Activated naive CD4-positive, alpha-beta T cell treated with anti-CD3 and anti-CD28 coated beads, Interleukin-2, amount 50 U/mL, for 24 hours (primary cell): ENCODE results near the gene ZNF101.

Source experiments
- H3K27ac Mint-ChIP-seq: one replicate; pipeline ENCODE4 v1.8.0; 2021; ENCODE audit warnings: mild to moderate bottlenecking, mixed read lengths
- H3K27me3 Mint-ChIP-seq: one replicate; pipeline ENCODE4 v1.8.0; 2021; ENCODE audit warnings: mixed read lengths
- H3K36me3 Mint-ChIP-seq: one replicate; pipeline ENCODE4 v1.8.0; 2021; ENCODE audit warnings: mixed read lengths
- H3K4me1 Mint-ChIP-seq: one replicate; pipeline ENCODE4 v1.8.0; 2021; ENCODE audit warnings: mixed read lengths
- H3K4me3 Mint-ChIP-seq: one replicate; pipeline ENCODE4 v1.8.0; 2021; ENCODE audit warnings: mild to moderate bottlenecking, mixed read lengths
- H3K9me3 Mint-ChIP-seq: one replicate; pipeline ENCODE4 v1.8.0; 2021; ENCODE audit warnings: mixed read lengths

ZNF101 gene

DNA sequence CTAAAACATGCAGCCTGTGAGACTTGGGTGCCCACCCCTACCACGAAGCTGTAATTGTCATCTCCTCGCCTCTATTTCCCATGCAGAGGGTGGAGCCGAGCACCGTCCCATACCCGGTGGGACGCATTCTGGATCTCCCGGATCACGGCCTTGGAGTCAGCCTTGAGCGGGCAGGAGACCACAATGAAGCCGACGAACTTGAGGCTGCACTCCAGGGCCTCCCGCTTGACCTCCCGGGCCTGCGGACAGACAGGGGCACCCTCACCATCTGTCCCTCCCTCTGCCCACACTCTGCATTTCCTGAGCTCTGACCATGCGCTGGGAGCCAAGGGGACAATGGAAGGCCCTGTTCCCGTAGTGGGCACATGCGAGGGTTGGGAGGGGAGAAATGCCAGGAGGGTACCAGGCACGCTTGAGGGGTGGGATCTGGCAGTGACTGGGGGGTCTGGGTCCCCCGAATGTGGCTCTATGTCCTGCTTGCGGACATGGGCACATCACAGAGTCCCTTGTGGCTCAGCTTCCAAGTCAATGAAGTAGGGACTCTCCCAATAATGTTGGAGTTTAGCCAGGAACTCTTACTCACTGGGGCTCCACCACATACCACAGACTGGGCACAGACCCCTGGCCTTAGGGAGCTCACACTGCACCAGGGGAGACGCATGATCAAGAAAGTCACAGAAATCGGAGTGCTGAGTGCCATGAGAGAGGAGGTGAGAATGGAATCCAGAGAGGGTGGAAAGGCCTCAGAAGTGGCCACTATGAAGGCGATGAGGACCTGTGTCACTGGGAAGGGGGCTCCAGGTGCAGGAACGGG lies 15.9 kb upstream of the ZNF101 start:
- Mint-ChIP-seq H3K27me3 (no peaks in the 10 kb centered on the region), H3K4me3 (no peak overlapping the region), H3K4me1 (no peaks in the 10 kb centered on the region), H3K27ac (no peak overlapping the region), H3K36me3 (peaks cover 16% of the 10 kb centered on the region), H3K9me3 (no peaks in the 10 kb centered on the region)

DNA sequence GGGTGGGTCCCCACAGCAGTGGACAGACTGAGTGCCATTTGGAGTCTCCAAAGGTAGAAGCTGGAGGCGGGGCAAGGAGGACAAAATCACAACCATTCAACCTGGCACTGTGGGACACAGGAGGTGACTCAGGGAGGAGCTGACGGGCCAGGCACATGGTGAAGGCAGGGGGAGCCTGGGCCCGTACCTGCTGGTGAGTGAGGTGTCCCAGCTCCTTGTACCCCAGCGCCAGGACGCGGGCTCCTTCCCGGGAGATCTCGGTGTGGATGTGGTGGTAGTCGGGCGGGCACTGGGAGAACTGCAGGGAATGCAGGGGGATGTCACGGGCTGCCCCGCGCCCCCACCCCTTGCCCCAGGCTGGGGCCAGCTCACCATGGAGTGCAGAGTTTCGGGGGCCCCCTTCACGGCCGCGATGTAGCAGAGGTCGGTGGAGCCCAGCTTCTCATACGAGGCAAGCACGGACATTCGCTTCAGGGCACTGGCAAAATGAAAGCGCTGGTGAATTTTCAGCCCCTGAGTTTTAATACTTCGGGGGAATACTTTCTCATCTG lies 15.0 kb upstream of the ZNF101 start:
- Mint-ChIP-seq H3K4me3 (no peak overlapping the region), H3K27me3 (no peaks in the 10 kb centered on the region), H3K9me3 (no peaks in the 10 kb centered on the region), H3K36me3 (peaks cover 18% of the 10 kb centered on the region), H3K4me1 (no peaks in the 10 kb centered on the region), H3K27ac (peak overlapping the region; percentile 30)

DNA sequence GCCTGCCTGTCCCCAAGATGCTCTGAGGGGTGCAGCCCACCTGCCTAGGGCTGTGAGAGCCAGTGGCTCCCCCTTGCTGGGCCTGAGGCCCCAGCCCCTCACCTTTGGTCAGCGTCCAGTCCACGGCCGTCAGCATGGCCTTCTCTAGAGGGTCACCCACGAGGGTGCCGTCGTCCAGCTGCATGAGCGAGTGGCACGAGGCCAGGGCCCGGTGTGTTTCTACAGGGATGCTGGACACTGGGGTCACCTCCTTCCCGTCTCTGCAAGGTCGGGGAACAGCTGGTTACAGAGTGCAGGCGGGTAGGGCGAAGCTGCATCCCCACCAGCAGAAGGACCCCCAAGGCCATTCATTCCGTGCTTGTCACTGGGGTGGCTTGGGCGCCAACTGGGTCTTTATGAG lies 14.2 kb upstream of the ZNF101 start:
- Mint-ChIP-seq H3K27me3 (no peaks in the 10 kb centered on the region), H3K4me3 (no peak overlapping the region), H3K9me3 (no peaks in the 10 kb centered on the region), H3K4me1 (no peaks in the 10 kb centered on the region), H3K36me3 (peaks cover 15% of the 10 kb centered on the region), H3K27ac (no peak overlapping the region)

DNA sequence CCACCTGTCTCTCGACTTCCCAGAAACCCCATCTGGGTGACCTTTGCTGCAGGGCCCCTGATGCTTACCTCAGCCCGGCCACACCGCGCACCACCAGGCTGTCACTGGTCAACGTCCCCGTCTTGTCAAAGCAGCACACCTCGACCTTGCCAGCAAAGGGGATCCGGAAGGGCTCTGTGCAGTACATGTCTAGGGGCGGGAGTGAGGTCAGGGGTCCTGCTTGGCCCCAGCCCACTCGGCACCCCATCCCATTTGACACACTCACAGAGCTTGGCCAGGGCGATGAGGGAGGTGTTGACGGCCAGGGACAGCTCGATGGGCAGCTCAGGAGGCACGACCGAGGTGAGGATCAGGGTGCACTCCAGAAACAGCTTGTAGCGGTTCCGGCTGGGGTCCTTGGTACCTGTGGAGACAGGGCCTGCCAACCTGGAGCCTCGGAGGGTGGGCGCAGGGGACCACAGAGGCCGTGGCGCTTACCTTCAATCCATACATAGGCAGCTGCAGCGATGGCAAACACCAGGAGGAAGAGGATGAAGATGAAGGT lies 13.5 kb upstream of the ZNF101 start:
- no peaks in the 10 kb centered on the region for H3K4me1 Mint-ChIP-seq
- H3K36me3 Mint-ChIP-seq, result peaks cover 15% of the 10 kb centered on the region
- H3K27ac Mint-ChIP-seq, result no peak overlapping the region
- no peak overlapping the region for H3K4me3 Mint-ChIP-seq
- no peaks in the 10 kb centered on the region for H3K27me3 Mint-ChIP-seq
- H3K9me3 Mint-ChIP-seq, result no peaks in the 10 kb centered on the region

DNA sequence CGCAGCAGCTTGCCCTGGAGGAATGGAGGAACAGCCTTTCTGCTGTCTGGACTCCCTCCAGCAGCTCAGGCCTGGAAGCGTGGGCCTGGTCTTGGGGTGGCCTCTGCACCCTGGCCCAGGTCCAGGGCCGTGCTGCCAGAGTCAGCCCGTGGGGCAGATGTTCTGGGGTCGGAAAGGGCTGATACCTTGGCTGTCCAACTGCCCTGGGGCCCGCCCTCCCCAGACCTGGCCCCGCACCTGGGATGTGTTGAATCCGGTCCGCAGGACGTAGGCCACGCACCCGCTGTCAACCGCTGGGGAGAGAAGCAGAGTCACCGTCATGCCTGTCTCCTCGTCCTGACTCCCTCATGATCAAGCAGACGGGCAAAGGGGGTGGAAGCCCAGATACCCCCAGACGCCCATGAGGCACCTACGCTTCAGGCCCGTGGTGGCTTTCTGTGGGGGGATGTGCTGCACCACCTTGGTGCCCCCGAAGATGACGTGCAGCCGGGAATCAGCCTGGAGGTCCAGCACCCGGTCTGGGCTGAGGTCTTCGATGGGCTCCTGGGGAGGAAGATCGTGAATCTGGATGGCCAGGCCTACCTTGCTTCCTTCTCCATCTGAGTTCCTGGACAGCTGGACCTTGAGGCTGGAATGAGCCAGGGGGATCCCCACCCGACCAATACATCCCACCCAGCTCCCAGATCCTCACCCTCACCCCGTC lies 12.8 kb upstream of the ZNF101 start:
- Mint-ChIP-seq H3K27me3 (no peaks in the 10 kb centered on the region), H3K4me1 (no peaks in the 10 kb centered on the region), H3K4me3 (no peak overlapping the region), H3K9me3 (no peaks in the 10 kb centered on the region), H3K36me3 (peaks cover 13% of the 10 kb centered on the region), H3K27ac (no peak overlapping the region)

DNA sequence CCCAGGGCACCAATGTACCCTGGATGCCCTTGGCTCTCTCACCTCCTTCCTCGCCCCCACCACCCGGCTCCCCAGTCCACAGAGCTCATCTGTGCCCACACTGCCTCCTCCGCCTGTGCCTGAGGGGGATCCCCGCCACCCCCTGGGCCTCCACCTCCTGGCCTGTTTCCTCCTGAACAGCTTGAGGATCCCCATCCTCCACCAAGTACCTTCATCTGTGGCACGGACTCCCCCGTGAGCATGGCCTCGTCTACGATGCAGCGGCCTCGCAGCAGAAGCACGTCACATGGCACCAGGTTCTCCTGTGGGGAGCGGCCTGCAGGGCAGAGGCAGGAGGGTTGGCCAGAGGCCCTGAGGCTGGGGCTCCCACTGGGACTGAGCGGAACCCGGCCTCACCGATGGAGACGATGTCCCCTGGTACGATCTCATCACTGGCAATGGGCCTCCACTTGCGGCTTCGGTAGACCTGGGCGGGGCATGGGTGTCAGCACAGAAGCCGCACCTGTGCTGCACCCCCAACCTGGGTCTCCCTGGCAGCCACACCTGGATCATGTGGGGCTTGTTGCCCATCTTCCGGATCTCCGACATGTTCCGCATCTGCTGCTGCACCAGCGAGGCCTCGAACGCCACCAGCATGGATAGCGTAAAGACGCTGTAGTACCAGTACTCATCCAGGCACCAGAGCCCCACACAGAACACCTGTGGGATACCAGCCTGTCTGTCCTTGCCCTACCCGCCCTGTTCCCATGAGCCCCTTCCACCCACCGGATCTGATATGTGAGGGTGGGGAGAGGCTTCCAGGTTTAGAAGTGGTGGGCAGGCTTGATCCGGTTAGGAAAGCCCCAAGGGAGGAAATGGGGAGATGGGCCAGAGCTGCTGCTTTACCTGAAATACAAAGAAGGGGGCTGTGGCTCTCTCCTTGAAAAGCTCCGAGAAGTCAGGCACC lies 11.9 kb upstream of the ZNF101 start:
- no peaks in the 10 kb centered on the region for H3K9me3 Mint-ChIP-seq
- H3K27ac Mint-ChIP-seq, result no peak overlapping the region
- no peak overlapping the region for H3K4me3 Mint-ChIP-seq
- H3K27me3 Mint-ChIP-seq, result no peaks in the 10 kb centered on the region
- H3K36me3 Mint-ChIP-seq, result peaks cover 13% of the 10 kb centered on the region
- peaks cover 8% of the 10 kb centered on the region for H3K4me1 Mint-ChIP-seq

DNA sequence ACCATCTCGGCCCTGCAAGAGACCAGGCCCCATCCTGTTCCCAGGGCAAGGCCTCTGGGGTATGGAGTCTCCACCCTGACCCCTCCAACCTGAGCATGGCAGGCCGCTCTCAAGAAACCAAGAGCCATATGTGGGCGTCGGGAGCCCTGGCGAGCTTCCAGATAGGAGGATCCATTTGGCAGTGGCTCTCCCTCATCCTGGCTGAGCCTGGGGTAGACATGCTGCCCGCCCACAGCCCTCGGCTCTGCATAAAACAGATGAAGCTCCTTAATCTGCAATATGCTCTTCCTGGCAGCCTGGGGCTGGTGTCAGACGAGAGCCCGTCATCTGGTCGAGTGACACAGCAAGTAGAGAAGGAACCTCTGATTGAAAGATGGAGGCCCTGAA lies 11.2 kb upstream of the ZNF101 start:
- no peak overlapping the region for H3K27ac Mint-ChIP-seq
- H3K4me1 Mint-ChIP-seq, result peaks cover 15% of the 10 kb centered on the region
- no peak overlapping the region for H3K4me3 Mint-ChIP-seq
- no peaks in the 10 kb centered on the region for H3K9me3 Mint-ChIP-seq
- H3K27me3 Mint-ChIP-seq, result no peaks in the 10 kb centered on the region
- H3K36me3 Mint-ChIP-seq, result peaks cover 13% of the 10 kb centered on the region

DNA sequence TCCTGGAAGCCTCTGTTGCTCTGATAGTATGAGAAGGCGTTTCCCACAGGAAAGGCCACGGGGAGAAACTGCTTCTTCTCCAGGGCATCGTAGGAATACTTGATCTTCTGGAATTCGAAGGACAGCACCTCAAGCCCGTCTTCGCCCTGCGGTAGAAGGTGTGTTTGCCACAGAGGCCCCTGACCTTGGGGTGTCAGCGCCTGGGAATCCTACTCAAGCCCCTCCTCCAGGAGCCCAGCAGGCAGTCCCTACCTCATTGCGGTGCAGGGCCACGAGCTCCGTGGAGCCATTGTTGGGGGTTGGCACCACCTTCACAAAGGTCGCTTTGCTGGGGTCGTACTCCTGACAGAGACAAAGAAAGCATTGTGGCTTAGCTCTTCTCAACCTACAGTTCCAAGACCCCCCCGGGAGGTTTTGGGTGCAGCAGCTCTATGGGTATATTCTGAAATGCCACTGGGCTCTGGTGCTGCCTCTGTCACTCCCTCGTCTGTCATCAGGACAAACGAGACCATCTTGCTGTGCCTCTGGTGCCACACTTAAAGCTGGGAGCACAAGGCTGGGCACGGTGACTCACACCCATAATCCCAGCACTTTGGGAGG lies 8.9 kb upstream of the ZNF101 start:
- H3K27ac Mint-ChIP-seq, result no peak overlapping the region
- H3K4me1 Mint-ChIP-seq, result peaks cover 24% of the 10 kb centered on the region
- H3K36me3 Mint-ChIP-seq, result peaks cover 7% of the 10 kb centered on the region
- H3K9me3 Mint-ChIP-seq, result no peaks in the 10 kb centered on the region
- no peaks in the 10 kb centered on the region for H3K27me3 Mint-ChIP-seq
- H3K4me3 Mint-ChIP-seq, result peak overlapping the region; percentile 4

DNA sequence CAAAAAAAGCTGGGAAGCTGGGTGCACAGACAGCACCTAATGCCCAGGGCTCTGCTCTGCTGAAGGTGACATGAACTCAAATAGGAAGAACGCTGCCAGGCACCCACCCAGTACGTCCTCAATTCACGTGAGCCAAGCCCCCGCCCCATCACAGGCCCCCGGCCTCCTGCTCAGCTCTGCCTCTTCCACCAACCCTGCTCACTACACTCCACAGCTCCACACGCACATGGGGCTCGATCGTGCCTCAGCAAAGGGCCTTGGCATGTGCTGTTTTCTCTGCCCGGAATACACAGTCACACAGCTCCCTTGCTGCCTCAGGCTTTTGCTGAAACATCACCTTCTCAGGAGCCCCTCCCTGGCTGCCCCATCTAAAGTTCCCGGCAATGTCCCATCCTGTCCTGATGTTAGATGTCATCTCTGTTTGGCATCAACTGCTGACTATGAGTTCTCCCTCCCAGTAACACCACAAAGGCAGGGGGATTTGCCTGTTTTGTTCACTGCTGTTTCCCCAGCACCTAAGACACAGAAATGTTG lies 7.4 kb upstream of the ZNF101 start:
- Mint-ChIP-seq H3K36me3 (peaks cover 7% of the 10 kb centered on the region), H3K9me3 (no peaks in the 10 kb centered on the region), H3K4me1 (peaks cover 24% of the 10 kb centered on the region), H3K27me3 (no peaks in the 10 kb centered on the region), H3K4me3 (peak overlapping the region; percentile 92), H3K27ac (peak overlapping the region; percentile 81)

DNA sequence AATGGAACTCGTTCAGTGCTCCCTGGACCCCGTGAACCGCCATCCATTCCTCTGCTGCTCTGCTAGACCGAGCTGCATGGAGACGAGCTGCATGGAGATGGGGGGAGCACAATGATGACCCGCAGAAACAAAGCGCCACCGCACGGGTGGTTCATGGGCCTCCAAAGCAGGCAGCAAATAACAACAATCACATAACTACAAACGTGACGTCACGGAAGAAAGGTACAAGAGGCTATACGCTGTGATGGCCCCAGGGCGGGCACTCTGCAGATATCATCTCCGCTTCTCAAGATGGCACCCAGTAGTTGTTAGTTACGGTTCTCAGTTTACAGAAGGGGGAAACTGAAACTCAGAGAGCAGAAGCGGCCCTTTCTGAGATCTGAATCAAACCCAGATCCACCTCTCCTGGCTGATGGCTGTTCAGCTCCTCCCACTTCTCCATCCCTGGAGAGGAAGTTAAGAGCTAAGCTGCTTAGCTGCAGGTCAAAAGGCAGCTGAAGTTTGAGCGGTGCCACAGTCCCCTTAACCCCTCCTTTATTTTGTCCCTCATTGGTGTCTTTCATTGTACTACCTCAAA lies 6.9 kb upstream of the ZNF101 start:
- Mint-ChIP-seq H3K4me3 (peak overlapping the region; percentile 92), H3K27me3 (no peaks in the 10 kb centered on the region), H3K9me3 (no peaks in the 10 kb centered on the region), H3K27ac (peak overlapping the region; percentile 81), H3K36me3 (peaks cover 7% of the 10 kb centered on the region), H3K4me1 (peaks cover 26% of the 10 kb centered on the region)

DNA sequence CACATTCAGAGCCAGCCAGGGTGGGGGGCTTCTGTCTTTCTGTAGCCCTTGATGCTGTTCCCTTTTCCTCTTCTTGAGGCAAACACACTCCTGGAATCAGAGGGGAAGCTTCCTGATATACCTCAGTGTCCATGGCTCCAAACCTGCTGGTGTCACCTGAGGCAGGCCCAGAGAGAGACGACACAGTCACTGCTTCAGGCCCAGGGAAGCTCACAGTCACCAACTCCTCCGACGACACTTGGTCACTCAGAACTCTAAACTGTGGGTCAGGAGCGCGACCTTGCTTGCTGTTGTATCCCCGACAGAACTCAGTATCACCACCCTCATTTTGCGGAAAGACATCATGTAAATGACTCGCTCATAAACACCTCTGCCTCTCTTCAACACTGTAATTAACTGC lies 6.3 kb upstream of the ZNF101 start:
- H3K36me3 Mint-ChIP-seq, result peaks cover 5% of the 10 kb centered on the region
- peak overlapping the region; percentile 85 for H3K27ac Mint-ChIP-seq
- no peaks in the 10 kb centered on the region for H3K27me3 Mint-ChIP-seq
- no peaks in the 10 kb centered on the region for H3K9me3 Mint-ChIP-seq
- H3K4me3 Mint-ChIP-seq, result peak overlapping the region; percentile 92
- peaks cover 30% of the 10 kb centered on the region for H3K4me1 Mint-ChIP-seq

DNA sequence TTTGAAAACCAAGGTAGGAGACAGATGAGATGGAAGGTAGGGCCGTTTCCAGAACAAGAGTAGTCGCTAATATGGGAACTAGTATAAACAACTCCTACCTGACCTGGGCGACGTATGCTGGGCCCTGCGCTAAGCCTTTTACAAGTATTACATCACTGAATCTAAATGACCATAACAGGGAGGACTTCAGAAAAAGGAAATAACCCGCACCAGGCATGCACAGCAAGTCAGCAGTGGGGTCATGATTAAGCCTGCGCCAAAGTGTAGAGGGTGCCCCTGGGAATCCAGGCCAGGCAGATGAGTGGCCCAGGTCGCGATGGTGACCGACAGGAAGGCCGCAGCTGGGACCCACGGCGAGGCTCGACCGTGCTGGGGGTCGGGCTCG lies 5.8 kb upstream of the ZNF101 start:
- Mint-ChIP-seq H3K36me3 (peaks cover 5% of the 10 kb centered on the region), H3K4me1 (peaks cover 30% of the 10 kb centered on the region), H3K4me3 (peak overlapping the region; percentile 92), H3K27me3 (no peaks in the 10 kb centered on the region), H3K27ac (peak overlapping the region; percentile 85), H3K9me3 (no peaks in the 10 kb centered on the region)

DNA sequence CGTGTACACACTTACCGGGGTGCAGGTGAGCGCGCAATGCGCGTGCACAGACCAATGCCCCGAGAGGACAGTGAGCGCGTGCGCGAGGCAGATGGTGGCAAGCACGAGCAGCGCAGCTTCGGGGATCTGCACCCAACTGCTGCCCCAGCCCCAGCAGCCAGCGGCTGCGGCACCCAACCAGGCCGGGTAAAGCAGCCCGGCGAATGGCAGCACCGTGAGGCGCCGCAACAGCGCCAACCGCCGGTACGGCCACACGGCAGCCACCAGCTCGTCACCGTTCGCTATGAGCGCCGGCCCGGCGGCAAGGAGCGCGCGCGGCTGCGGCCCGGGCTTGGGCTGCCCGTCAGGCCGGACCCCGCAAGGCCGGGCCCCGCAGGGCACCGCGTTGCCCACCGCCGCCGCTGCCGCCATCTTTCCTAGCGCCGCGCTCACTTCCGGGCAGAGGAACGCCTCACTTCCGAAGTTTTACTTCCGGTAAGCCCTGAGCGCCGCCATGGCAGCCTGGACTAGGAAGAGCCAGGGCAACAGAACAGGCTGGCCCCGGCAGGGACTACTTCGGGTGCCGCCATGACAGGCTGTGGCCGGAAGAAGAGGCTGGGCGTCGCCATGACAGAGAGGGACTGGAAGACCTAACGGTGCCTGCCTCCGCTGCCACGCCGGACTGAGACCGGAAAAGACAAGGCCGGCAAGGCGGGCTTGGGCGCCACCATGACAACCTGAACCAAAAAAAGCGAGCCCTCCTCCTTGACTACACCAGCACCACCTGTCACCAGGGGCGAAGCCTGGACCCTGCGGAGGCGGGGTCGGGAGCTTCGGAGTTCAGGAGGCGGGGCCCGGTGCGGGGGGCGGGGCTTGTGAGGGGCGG lies 5.2 kb upstream of the ZNF101 start, which contains the start of gene ATP13A1:
ATP13A1 (minus strand) TSS at position 421 of the 865 bp plus-strand sequence; CDS start at position 411, 10 bp downstream.
- Mint-ChIP-seq H3K36me3 (peaks cover 2% of the 10 kb centered on the region), H3K27ac (peak within 1 kb of the TSS; percentile 95)

More for the DNA sequence above, 5.2 kb upstream of the ZNF101 start, which contains the start of gene ATP13A1:
- Mint-ChIP-seq H3K9me3 (no peaks in the 10 kb centered on the region), H3K27me3 (no peaks in the 10 kb centered on the region), H3K4me1 (peaks cover 36% of the 10 kb centered on the region), H3K4me3 (peak within 1 kb of the TSS; percentile 92)
